GM12873 (cell line): ENCODE measurements around the gene GLTP.

Experiments used
- TF ChIP-seq, protein P1 (sequence below): IDR thresholded peaks from 2 replicates; pipeline ENCODE4 v1.5.1; 2012; ENCODE audit warnings: low read depth, mild to moderate bottlenecking, moderate library complexity, low read length, control low read depth; ENCODE audit not compliant: insufficient read depth; ENCODE audit errors: missing control alignments

GLTP gene

DNA sequence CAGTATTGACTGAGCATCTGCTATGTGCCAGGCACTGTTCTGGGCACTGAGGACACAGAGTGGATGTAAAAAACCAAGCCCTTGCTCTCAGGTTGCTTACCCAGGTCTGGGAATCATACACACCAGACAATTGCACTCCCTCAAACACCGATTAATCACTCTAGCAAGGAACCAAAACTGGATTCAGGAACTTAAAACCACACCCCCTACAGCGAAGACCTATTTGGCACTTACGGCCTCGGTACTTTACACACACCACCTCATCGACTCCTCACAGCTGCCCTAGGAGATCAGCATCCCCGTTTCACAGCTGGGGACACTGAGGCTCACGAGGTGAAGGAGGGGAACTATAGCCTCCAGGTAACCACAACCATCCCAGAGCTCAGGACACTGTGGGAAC is 1.6 kb downstream of the GLTP start:
- TF ChIP-seq, protein P1, sequence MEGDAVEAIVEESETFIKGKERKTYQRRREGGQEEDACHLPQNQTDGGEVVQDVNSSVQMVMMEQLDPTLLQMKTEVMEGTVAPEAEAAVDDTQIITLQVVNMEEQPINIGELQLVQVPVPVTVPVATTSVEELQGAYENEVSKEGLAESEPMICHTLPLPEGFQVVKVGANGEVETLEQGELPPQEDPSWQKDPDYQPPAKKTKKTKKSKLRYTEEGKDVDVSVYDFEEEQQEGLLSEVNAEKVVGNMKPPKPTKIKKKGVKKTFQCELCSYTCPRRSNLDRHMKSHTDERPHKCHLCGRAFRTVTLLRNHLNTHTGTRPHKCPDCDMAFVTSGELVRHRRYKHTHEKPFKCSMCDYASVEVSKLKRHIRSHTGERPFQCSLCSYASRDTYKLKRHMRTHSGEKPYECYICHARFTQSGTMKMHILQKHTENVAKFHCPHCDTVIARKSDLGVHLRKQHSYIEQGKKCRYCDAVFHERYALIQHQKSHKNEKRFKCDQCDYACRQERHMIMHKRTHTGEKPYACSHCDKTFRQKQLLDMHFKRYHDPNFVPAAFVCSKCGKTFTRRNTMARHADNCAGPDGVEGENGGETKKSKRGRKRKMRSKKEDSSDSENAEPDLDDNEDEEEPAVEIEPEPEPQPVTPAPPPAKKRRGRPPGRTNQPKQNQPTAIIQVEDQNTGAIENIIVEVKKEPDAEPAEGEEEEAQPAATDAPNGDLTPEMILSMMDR: no peak

DNA sequence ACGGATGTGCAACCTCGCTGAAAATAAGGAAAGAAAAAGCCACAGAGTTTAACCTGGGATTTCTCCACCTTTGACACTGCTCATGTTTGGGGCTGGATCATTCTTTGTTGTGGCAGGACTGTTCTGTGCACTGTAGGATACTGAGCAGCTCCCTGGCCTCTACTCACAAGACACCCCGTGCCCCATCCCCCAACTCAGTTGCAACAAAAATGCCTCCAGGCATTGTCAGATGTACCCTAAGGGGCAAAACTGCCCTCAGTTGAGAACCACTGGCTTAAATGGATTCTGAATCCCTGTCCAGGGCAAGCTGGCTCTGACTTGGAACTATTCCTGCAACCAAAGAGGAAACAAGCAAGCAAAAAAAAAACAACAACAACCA is 2.1 kb downstream of the GLTP start:
- TF ChIP-seq, protein P1: no peak

DNA sequence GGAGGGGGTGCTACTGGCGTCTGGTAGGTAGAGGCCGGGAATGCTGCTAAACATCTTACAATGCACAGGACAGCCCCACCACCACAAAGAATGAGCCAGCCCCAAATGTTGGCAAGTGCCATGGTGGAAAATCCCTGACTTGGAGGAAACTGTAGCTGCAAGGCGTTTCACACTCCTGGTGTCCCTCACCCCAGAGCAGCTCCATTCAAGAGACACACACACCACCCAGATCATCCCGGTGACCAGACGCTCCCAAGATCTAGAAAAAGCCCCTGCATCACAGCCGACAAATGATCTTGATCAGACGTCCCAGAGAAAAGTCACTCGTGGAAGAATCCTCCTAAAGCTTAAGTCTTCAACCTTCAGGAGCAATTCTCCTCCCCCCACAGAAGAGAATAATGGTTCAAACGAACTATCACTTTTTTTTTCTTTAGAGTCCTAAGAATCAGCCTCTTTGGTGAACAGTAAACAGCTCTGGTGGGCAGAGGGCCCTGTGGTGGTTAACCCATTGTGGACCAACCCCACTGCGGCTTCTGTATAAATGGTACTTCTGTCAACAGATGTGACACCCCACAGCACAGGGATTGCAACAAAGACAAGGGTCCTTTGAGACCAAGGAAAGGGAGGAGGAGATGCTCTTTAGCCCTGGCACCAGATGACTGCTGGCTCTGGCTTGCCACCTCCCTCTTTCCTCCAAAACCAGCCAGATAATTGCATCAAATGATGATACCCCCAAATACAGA is 2.7 kb downstream of the GLTP start:
- TF ChIP-seq, protein P1: no peak

DNA sequence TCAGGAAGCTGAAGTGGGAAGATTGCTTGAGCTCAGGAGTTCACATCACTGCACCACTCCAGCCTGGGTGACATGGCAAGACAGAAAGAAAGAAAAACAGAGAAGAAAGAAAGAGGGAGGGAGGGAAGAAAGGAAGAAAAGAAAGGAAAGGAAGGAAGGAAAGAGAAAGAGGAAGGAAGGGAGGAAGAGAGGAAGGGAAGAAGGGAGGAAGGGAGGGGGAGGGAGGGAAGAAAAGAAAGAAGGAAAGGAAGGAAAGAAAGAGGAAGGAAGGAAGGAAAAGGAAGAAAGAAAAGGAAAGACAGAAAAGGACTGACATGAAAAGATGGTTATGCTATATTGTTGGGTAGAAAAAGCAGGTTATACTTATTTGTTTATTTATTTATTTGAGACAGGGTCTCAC is 3.9 kb downstream of the GLTP start:
- TF ChIP-seq, protein P1: no peak

DNA sequence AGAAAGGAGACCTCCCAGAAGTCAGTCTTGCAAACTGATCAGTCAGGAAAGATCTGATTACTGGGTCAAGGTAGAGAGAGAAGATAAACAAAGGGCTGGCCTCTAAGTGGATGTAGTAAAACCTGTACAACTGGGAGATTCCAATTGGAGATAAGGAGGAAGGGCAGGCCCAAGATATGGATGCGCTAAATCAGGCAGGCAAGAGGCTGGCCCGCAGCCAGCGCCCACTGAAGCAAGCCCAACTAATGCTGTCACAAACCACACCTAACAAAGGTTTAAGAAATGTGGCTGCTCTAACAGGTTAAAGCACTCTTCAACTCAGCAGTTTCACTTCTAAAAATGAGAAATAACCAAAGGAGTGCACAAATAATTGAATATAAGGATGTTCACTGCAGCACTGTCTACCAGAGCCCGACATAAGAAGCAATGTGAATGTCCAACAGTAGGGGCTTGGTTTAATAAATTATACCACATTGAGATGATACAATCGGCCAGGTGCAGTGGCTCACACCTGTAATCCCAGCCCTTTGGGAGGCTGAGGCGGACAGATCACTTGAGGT is 4.7 kb downstream of the GLTP start:
- TF ChIP-seq, protein P1: no peak

DNA sequence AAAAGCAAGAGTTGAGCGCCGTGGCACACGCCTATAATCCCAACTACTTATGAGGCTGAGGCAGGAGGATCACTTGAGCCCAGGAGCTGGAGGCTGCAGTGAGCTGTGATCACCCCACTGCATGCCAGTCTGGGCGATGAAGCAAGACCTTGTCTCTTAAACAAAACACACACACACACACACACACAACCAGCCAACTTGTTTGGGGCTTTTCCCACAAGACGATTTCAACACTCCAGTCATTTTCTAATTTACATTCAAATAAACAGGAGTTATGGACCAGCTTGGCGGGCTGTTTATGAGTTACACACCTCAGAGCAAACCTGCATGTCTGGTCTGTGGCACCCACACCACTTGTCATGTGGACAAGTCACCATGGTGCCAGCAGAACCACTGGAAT is 6.7 kb downstream of the GLTP start:
- TF ChIP-seq, protein P1: no peak

DNA sequence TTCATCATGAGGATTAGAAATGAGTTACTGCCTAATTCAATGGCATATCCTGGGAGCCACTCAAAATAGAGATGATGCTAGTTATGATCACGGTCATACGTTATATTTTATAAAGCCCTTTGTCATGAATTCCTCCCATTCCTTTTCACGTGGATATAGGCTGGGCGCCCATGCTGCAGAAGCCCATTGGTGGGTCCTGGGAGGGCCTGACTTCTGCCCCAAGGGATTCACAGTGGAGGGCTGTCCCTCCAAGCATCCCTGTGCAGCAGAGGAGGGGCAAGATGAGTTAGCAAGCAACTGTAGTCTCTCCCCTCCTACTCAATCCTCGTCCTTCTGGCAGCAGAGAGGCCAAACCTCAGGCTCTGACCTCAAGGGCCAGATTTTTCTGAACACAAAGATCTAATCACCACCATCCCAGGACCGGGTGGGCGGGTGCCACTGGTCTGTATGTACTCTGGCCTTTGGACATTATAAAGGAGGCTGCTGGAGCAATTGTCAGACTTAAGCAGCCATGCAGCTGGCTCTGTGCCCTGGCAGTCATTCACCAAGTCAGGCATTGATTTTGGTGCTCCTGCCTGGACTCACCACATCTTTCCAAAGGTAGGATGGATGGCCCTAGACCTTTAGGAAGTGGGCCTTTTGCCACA is 8.6 kb downstream of the GLTP start:
- TF ChIP-seq, protein P1: no peak
